GM12878 (cell line): ENCODE data around the gene LAP3. TPM values are rescaled to one million over a fixed set of nuclear protein-coding genes. Genes with fewer than 3 reads are reported as not detected.
A peak's percentile ranks its signal among the peaks of the same experiment; 100 is the strongest.

Experiments used
- ATAC-seq: fragments of 200-7000 bp; cut with Tn5 transposase; 3 replicates; pipeline ENCODE4 v1.9.1; 2020; ENCODE audit warnings: mild to moderate bottlenecking, moderate library complexity
- BruUV-seq: library from RNA; stranded (reverse); fragments of 400-500 nt; replicated peaks from 2 replicates; lab custom pipeline; 2021; lab: Mats Ljungman, UMichigan
- CTCF ChIA-PET: fragments of 300-600 bp; sonication (Branson Sonifier 250); formaldehyde crosslinking; extraction: SDS; loops from one replicate; lab custom pipeline; 2021; ENCODE audit warnings: inconsistent platforms; lab: Yijun Ruan, JAX
- POLR2A ChIA-PET: fragments of 350-600 bp; formaldehyde crosslinking; extraction: SDS; loops from one replicate; lab custom pipeline; 2021; ENCODE audit warnings: inconsistent platforms; lab: Charles Lee
- RAD21 ChIA-PET: fragments of 300-600 bp; sonication (Branson Sonifier 250); formaldehyde crosslinking; loops from one replicate; lab custom pipeline; 2023; ENCODE audit warnings: antibody characterized with exemption; ENCODE audit not compliant: unreplicated experiment; lab: Charles Lee
- SMC1A ChIA-PET: fragments of 300-600 bp; sonication (Branson Sonifier 250); formaldehyde crosslinking; loops from one replicate; lab custom pipeline; 2023; ENCODE audit not compliant: unreplicated experiment, uncharacterized antibody; lab: Charles Lee
- DNase-seq: peaks from one replicate; pipeline ENCODE4 v3.0.0-alpha.2; 2011; ENCODE audit warnings: low read depth, low spot score
- FAIRE-seq: peaks from 3 replicates; lab custom pipeline; 2011; peaks lifted over from hg19 to GRCh38; lab: Jason Lieb, UNC
- H2AFZ ChIP-seq: 2 replicates; pipeline ENCODE4 v1.6.0; 2011; ENCODE audit warnings: low read depth, low read length, control low read depth; ENCODE audit not compliant: control insufficient read depth
- H3K27ac ChIP-seq: 2 replicates; pipeline ENCODE4 v1.5.1; 2011; ENCODE audit warnings: control low read depth; ENCODE audit not compliant: control insufficient read depth, insufficient read depth
- H3K27me3 ChIP-seq, 2 experiments: replicated peaks in 1 of 2; 2 replicates each; pipeline versions ENCODE4 v1.6.0 to v1.6.1; 2011; ENCODE audit warnings: low read length in 1 of 2; ENCODE audit not compliant: control insufficient read depth in 2 of 2, insufficient read depth in 2 of 2
- H3K36me3 ChIP-seq, 2 experiments: 2 replicates each; pipeline ENCODE4 v1.5.1; 2011; ENCODE audit warnings: low read length in 1 of 2; ENCODE audit not compliant: control insufficient read depth in 2 of 2, insufficient read depth in 2 of 2
- H3K4me1 ChIP-seq: 2 replicates; pipeline ENCODE4 v1.6.1; 2011; ENCODE audit warnings: mild to moderate bottlenecking, low read length, moderate library complexity, mixed read lengths; ENCODE audit not compliant: control insufficient read depth, insufficient read depth
- H3K4me2 ChIP-seq: 2 replicates; pipeline ENCODE4 v1.6.0; 2011; ENCODE audit warnings: control low read depth; ENCODE audit not compliant: control insufficient read depth, insufficient read depth
- H3K4me3 ChIP-seq: fragments of 200-600 bp; sonication (generic); 2 replicates; pipeline ENCODE4 v1.5.1; 2016
- H3K79me2 ChIP-seq: 2 replicates; pipeline ENCODE4 v1.6.0; 2011; ENCODE audit warnings: low read length; ENCODE audit not compliant: control insufficient read depth, insufficient read depth
- H3K9ac ChIP-seq: 2 replicates; pipeline ENCODE4 v1.8.0; 2011; ENCODE audit warnings: low read length, control low read depth, mixed read lengths; ENCODE audit not compliant: control insufficient read depth, insufficient read depth
- H3K9me3 ChIP-seq: replicated peaks from 3 replicates; pipeline ENCODE4 v1.5.1; 2011; ENCODE audit warnings: mild to moderate bottlenecking, low read length; ENCODE audit not compliant: control insufficient read depth, insufficient read depth
- H4K20me1 ChIP-seq: 2 replicates; pipeline ENCODE4 v1.6.0; 2011; ENCODE audit not compliant: control insufficient read depth, insufficient read depth
- ATF7 ChIP-seq: fragments of 450-650 bp; IDR thresholded peaks from 2 replicates; pipeline ENCODE4 v1.6.1; 2016; ENCODE audit warnings: low read depth, mild to moderate bottlenecking
- PKNOX1 ChIP-seq: fragments of 450-650 bp; IDR thresholded peaks from 2 replicates; pipeline ENCODE4 v1.6.1; 2016; ENCODE audit warnings: mild to moderate bottlenecking
- WGBS: methylation state at CpG from one replicate; pipeline ENCODE4 v1.1.6; 2016; ENCODE audit warnings: low lambda C conversion rate; ENCODE audit not compliant: insufficient replicate concordance, insufficient coverage; ENCODE audit errors: missing lambda C conversion rate; 5-methylcytosine and 5-hydroxymethylcytosine counted together
- in situ Hi-C: fragments of 300-500 bp; cut with MboI; formaldehyde crosslinking; loops from 9 replicates; pipeline ENCODE4 v1.14.3; 2018; ENCODE audit warnings: mixed read lengths
- intact Hi-C: fragments of 100-400 bp; cut with micrococcal nuclease; formaldehyde crosslinking; loops from one replicate; pipeline ENCODE4 v1.14.2; 2022; ENCODE audit not compliant: unreplicated experiment
- polyA plus RNA-seq, 11 experiments: library from polyadenylated mRNA; depleted of rRNA in 4 of 11; unstranded in 6 of 11; stranded (reverse) in 5 of 11; fragments of >200 nt; fragmentation: Nextera tagmentation in 4 of 11; fragmentation: Illumina TruSeq in 1 of 11; extraction: Ambion mirVana in 4 of 11; extraction: Trizol in 1 of 11; gene quantifications; 1 replicate in 1 of 11; 2 replicates in 10 of 11; pipeline versions ENCODE4 v1.2.1 to v1.2.3, GENCODE V29; 2011 to 2016; ENCODE audit warnings: inconsistent platforms in 2 of 11, missing spikeins in 2 of 11, low read depth in 1 of 11
- total RNA-seq, 4 experiments: library from RNA; depleted of rRNA in 3 of 4; stranded (reverse); fragments of >200 nt in 3 of 4; fragmentation: Illumina TruSeq in 1 of 4; extraction: Trizol in 1 of 4; gene quantifications; 2 replicates each; pipeline versions ENCODE4 v1.2.1 to v1.2.3, GENCODE V29; 2013 to 2021
- TF ChIP-seq, protein P1 (sequence below): fragments of 150-350 bp; IDR thresholded peaks from 2 replicates; pipeline ENCODE4 v1.6.1; 2014; ENCODE audit warnings: mild to moderate bottlenecking, low read depth, low read length
- TF ChIP-seq, protein P2 (sequence below): fragments of 450-650 bp; formaldehyde crosslinking; IDR thresholded peaks from 2 replicates; pipeline ENCODE4 v1.4.0; 2020; ENCODE audit warnings: mild to moderate bottlenecking, moderate library complexity

Gene LAP3
- total and polyA plus RNA-seq, 10 of the 15 experiments (the other 5 are each of a cell fraction or from before 2014, with no cell fraction given) = 134 to 249 (median 204) TPM

- in situ Hi-C loops (no loop called here), intact Hi-C loops (no loop called here)
- H3K4me1 ChIP-seq = no peaks in the 10 kb centered on the region
- H4K20me1 ChIP-seq = no peaks in the 10 kb centered on the region
- no peaks in the 10 kb centered on the region for H3K36me3 ChIP-seq
- 56% methylated on average over 4 of the region's 4 CpGs for WGBS
- no peak overlapping the region for H3K9ac ChIP-seq
- POLR2A ChIA-PET = no interaction called here
- BruUV-seq = no TSS peak
- H3K27me3 ChIP-seq = no peaks in the 10 kb centered on the region
- CTCF ChIA-PET = interaction anchor here (0.5 to 1.4 kb wide), 3 partner anchors 10 to 211 kb away, joined by 3 to 5 read pairs (median 5); no protein-coding TSS in a partner anchor
- DNase-seq (no peak), ATAC-seq (peak; percentile 42), FAIRE-seq (no peak)
- H3K4me2 ChIP-seq = no peak overlapping the region
- no peaks in the 10 kb centered on the region for H3K79me2 ChIP-seq
- H2AFZ ChIP-seq = no peak overlapping the region; the same call in 1 of the 2 replicates
- H3K9me3 ChIP-seq = no peaks in the 10 kb centered on the region
- SMC1A ChIA-PET = interaction anchor here (0.6 kb wide), 2 partner anchors 32 to 93 kb away, joined by 3 to 4 read pairs; no protein-coding TSS in a partner anchor
- RAD21 ChIA-PET = no interaction called here
- no peak overlapping the region for H3K4me3 ChIP-seq
- TF ChIP-seq PKNOX1 (peak; percentile 81), ATF7 (no peak)
- TF ChIP-seq, protein P1, sequence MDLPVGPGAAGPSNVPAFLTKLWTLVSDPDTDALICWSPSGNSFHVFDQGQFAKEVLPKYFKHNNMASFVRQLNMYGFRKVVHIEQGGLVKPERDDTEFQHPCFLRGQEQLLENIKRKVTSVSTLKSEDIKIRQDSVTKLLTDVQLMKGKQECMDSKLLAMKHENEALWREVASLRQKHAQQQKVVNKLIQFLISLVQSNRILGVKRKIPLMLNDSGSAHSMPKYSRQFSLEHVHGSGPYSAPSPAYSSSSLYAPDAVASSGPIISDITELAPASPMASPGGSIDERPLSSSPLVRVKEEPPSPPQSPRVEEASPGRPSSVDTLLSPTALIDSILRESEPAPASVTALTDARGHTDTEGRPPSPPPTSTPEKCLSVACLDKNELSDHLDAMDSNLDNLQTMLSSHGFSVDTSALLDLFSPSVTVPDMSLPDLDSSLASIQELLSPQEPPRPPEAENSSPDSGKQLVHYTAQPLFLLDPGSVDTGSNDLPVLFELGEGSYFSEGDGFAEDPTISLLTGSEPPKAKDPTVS = no peak
- TF ChIP-seq, protein P2, sequence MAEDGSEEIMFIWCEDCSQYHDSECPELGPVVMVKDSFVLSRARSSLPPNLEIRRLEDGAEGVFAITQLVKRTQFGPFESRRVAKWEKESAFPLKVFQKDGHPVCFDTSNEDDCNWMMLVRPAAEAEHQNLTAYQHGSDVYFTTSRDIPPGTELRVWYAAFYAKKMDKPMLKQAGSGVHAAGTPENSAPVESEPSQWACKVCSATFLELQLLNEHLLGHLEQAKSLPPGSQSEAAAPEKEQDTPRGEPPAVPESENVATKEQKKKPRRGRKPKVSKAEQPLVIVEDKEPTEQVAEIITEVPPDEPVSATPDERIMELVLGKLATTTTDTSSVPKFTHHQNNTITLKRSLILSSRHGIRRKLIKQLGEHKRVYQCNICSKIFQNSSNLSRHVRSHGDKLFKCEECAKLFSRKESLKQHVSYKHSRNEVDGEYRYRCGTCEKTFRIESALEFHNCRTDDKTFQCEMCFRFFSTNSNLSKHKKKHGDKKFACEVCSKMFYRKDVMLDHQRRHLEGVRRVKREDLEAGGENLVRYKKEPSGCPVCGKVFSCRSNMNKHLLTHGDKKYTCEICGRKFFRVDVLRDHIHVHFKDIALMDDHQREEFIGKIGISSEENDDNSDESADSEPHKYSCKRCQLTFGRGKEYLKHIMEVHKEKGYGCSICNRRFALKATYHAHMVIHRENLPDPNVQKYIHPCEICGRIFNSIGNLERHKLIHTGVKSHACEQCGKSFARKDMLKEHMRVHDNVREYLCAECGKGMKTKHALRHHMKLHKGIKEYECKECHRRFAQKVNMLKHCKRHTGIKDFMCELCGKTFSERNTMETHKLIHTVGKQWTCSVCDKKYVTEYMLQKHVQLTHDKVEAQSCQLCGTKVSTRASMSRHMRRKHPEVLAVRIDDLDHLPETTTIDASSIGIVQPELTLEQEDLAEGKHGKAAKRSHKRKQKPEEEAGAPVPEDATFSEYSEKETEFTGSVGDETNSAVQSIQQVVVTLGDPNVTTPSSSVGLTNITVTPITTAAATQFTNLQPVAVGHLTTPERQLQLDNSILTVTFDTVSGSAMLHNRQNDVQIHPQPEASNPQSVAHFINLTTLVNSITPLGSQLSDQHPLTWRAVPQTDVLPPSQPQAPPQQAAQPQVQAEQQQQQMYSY (CRISPR knock-in tag) = no peak
- no peak overlapping the region for H3K27ac ChIP-seq
Observed at GRCh38 chr4:17535242-17535641, 41.8 kb upstream of the LAP3 start.
